K562 (cell line): ENCODE data around the gene KIZ. TPM values are rescaled to one million over a fixed set of nuclear protein-coding genes. Genes with fewer than 3 reads are reported as not detected.

ENCODE experiments used
- ATAC-seq: fragments of 200-7000 bp; cut with Tn5 transposase; 3 replicates; pipeline ENCODE4 v1.9.1; 2020; ENCODE audit warnings: moderate library complexity
- BruUV-seq: library from RNA; stranded (reverse); fragments of 400-500 nt; replicated peaks from 2 replicates; lab custom pipeline; 2021; lab: Mats Ljungman, UMichigan
- CTCF ChIA-PET: fragments of 300-600 bp; formaldehyde crosslinking; extraction: SDS; loops from one replicate; lab custom pipeline; 2021; ENCODE audit warnings: low intra/inter-chr PET ratio; lab: Yijun Ruan, JAX
- POLR2A ChIA-PET: fragments of 300-600, 350-650 bp; sonication (Branson Sonifier 250); formaldehyde crosslinking; extraction: SDS; loops from one replicate; lab custom pipeline; 2021; ENCODE audit warnings: antibody characterized with exemption, inconsistent platforms; lab: Yijun Ruan, JAX
- DNase-seq, 4 experiments: peaks; one replicate each; pipeline versions ENCODE4 v3.0.0 to v3.0.0-alpha.2; 2011 to 2018; ENCODE audit warnings: low spot score in 3 of 4, mixed read lengths in 3 of 4; ENCODE audit errors: extremely low read depth in 1 of 4
- FAIRE-seq: peaks from 2 replicates; lab custom pipeline; 2011; peaks lifted over from hg19 to GRCh38; lab: Jason Lieb, UNC
- H2AFZ ChIP-seq: 2 replicates; pipeline ENCODE4 v1.6.0; 2011; ENCODE audit warnings: low read depth, low read length, control low read depth, inconsistent platforms
- H3K27ac ChIP-seq: fragments of 200-600 bp; 3 replicates; pipeline ENCODE4 v1.8.0; 2011; ENCODE audit warnings: low read depth, mild to moderate bottlenecking, control low read depth, inconsistent platforms, low read length, moderate library complexity, mixed read lengths; ENCODE audit errors: extremely low read depth
- H3K27me3 ChIP-seq, 2 experiments: fragments of 300-600 bp in 1 of 2; 2 replicates in 1 of 2; 3 replicates in 1 of 2; pipeline versions ENCODE4 v1.6.0 to v1.8.0; 2011; ENCODE audit warnings: inconsistent platforms in 2 of 2, low read length in 2 of 2, mild to moderate bottlenecking in 1 of 2, mixed read lengths in 1 of 2, moderate library complexity in 1 of 2; ENCODE audit not compliant: control insufficient read depth in 2 of 2, insufficient read depth in 2 of 2
- H3K36me3 ChIP-seq: fragments of 300-600 bp; 3 replicates; pipeline ENCODE4 v1.8.0; 2011; ENCODE audit warnings: mild to moderate bottlenecking, low read length, inconsistent platforms; ENCODE audit not compliant: control insufficient read depth, insufficient read depth
- H3K4me1 ChIP-seq, 2 experiments: fragments of 200-600 bp in 1 of 2; replicated peaks in 1 of 2; 2 replicates in 1 of 2; 3 replicates in 1 of 2; pipeline versions ENCODE4 v1.5.1 to v1.8.0; 2011; ENCODE audit warnings: inconsistent platforms in 2 of 2, low read length in 2 of 2, mild to moderate bottlenecking in 1 of 2, mixed read lengths in 1 of 2, moderate library complexity in 1 of 2; ENCODE audit not compliant: control insufficient read depth in 2 of 2, insufficient read depth in 2 of 2
- H3K4me2 ChIP-seq: 2 replicates; pipeline ENCODE4 v1.6.1; 2011; ENCODE audit warnings: low read length, control low read depth, inconsistent platforms, mixed read lengths; ENCODE audit not compliant: insufficient read depth
- H3K4me3 ChIP-seq: fragments of 200-600 bp; sonication (generic), shearing (Covaris generic); 2 replicates; pipeline ENCODE4 v1.5.1; 2016; ENCODE audit warnings: control low read depth, inconsistent platforms
- H3K79me2 ChIP-seq: fragments of 200-600 bp; 3 replicates; pipeline ENCODE4 v1.8.0; 2011; ENCODE audit warnings: low read length, inconsistent platforms; ENCODE audit not compliant: control insufficient read depth, insufficient read depth
- H3K9ac ChIP-seq, 2 experiments: 2 replicates each; pipeline versions ENCODE4 v1.6.0 to v1.6.1; 2011; ENCODE audit warnings: low read depth in 2 of 2, low read length in 2 of 2, control low read depth in 1 of 2, inconsistent platforms in 1 of 2, mild to moderate bottlenecking in 1 of 2, mixed read lengths in 1 of 2; ENCODE audit not compliant: insufficient read depth in 1 of 2
- H3K9me1 ChIP-seq: one replicate; pipeline ENCODE4 v1.6.0; 2011; ENCODE audit warnings: inconsistent platforms, mild to moderate bottlenecking, low read length, moderate library complexity; ENCODE audit not compliant: control insufficient read depth, insufficient read depth
- H3K9me3 ChIP-seq: replicated peaks from 2 replicates; pipeline ENCODE4 v1.5.1; 2011; ENCODE audit warnings: low read depth, low read length, inconsistent platforms; ENCODE audit not compliant: control insufficient read depth, insufficient read depth
- H4K20me1 ChIP-seq: replicated peaks from 2 replicates; pipeline ENCODE4 v1.6.1; 2011; ENCODE audit warnings: low read length, inconsistent platforms, mixed read lengths; ENCODE audit not compliant: control insufficient read depth, insufficient read depth
- AFF4 ChIP-seq: sonication (generic); formaldehyde crosslinking; IDR thresholded peaks from 2 replicates; pipeline ENCODE4 v1.8.0; 2023; ENCODE audit warnings: mild to moderate bottlenecking, missing genetic modification reagents
- CBFA2T2 ChIP-seq: fragments of 450-650 bp; conservative IDR thresholded peaks from 2 replicates; pipeline ENCODE4 v1.6.1; 2017; ENCODE audit warnings: mild to moderate bottlenecking
- CCNT2 ChIP-seq: IDR thresholded peaks from 2 replicates; pipeline ENCODE4 v1.6.1; 2011; ENCODE audit warnings: borderline replicate concordance, low read depth, mild to moderate bottlenecking, moderate library complexity, mixed read lengths, low read length; ENCODE audit not compliant: insufficient read length; ENCODE audit errors: extremely low read depth
- CTCF ChIP-seq, 3 experiments: IDR thresholded peaks in 2 of 3; conservative IDR thresholded peaks in 1 of 3; 2 replicates each; pipeline ENCODE4 v1.5.1; 2011 to 2012; ENCODE audit warnings: low read length in 3 of 3, mild to moderate bottlenecking in 3 of 3, control low read depth in 2 of 3, improper control_type of control experiment in 1 of 3, inconsistent platforms in 1 of 3, low read depth in 1 of 3, mixed read lengths in 1 of 3, moderate library complexity in 1 of 3; ENCODE audit not compliant: insufficient read depth in 2 of 3
- DPF2 ChIP-seq: fragments of 450-650 bp; IDR thresholded peaks from 2 replicates; pipeline ENCODE4 v1.6.1; 2016
- HIVEP1 ChIP-seq: fragments of 250-450 bp; sonication (Bioruptor Pico); IDR thresholded peaks from 2 replicates; pipeline ENCODE4 v1.4.0; 2020; ENCODE audit warnings: mild to moderate bottlenecking
- HLTF ChIP-seq: fragments of 450-650 bp; IDR thresholded peaks from 2 replicates; pipeline ENCODE4 v1.6.1; 2016
- OTX1 ChIP-seq: fragments of 450-650 bp; formaldehyde crosslinking; IDR thresholded peaks from 2 replicates; pipeline ENCODE4 v1.4.0; 2022; ENCODE audit warnings: mild to moderate bottlenecking
- PHB ChIP-seq: fragments of 250-450 bp; sonication (Bioruptor Pico); IDR thresholded peaks from 2 replicates; pipeline ENCODE4 v1.5.0; 2021
- PHF21A ChIP-seq: fragments of 450-650 bp; IDR thresholded peaks from 2 replicates; pipeline ENCODE4 v1.6.1; 2017; ENCODE audit warnings: low read depth, borderline replicate concordance
- RB1 ChIP-seq: fragments of 450-650 bp; IDR thresholded peaks from 2 replicates; pipeline ENCODE4 v1.6.1; 2017; ENCODE audit warnings: low read depth, mild to moderate bottlenecking
- RFX1 ChIP-seq: fragments of 450-650 bp; IDR thresholded peaks from 2 replicates; pipeline ENCODE4 v1.6.1; 2016; ENCODE audit warnings: mild to moderate bottlenecking, moderate library complexity
- SMAD1 ChIP-seq: fragments of 150-350 bp; IDR thresholded peaks from 2 replicates; pipeline ENCODE4 v1.6.1; 2014; ENCODE audit warnings: low read length, low read depth; ENCODE audit not compliant: partially characterized antibody
- SMARCA5 ChIP-seq: fragments of 450-650 bp; IDR thresholded peaks from 2 replicates; pipeline ENCODE4 v1.6.1; 2016
- ZNF239 ChIP-seq: fragments of 250-450 bp; sonication (Bioruptor Pico); IDR thresholded peaks from 2 replicates; pipeline ENCODE4 v1.4.0; 2020; ENCODE audit warnings: mild to moderate bottlenecking
- ZNF584 ChIP-seq: fragments of 200-800 bp; sonication (Bioruptor generic); IDR thresholded peaks from 2 replicates; pipeline ENCODE4 v1.6.1; 2016; ENCODE audit warnings: low read depth, mild to moderate bottlenecking, missing genetic modification characterization, missing compliant biosample characterization
- WGBS: fragments of 100-300 bp; shearing (Covaris generic); methylation state at CpG from one replicate; pipeline ENCODE4 v1.1.6; 2016; ENCODE audit warnings: low coverage, mixed read lengths; ENCODE audit not compliant: insufficient coverage; ENCODE audit errors: missing lambda C conversion rate; 5-methylcytosine and 5-hydroxymethylcytosine counted together
- in situ Hi-C: fragments of 300-500 bp; cut with MboI; formaldehyde crosslinking; loops from 4 replicates; pipeline ENCODE4 v1.15.0; 2018; ENCODE audit warnings: inconsistent platforms, mixed read lengths
- intact Hi-C: fragments of 100-400 bp; cut with micrococcal nuclease; formaldehyde crosslinking; loops from 2 replicates; pipeline ENCODE4 v1.14.2; 2022
- polyA plus RNA-seq, 8 experiments: library from polyadenylated mRNA; depleted of rRNA in 4 of 8; stranded (reverse) in 5 of 8; unstranded in 3 of 8; fragments of >200 nt; fragmentation: Nextera tagmentation in 2 of 8; fragmentation: Illumina TruSeq in 1 of 8; extraction: Ambion mirVana in 2 of 8; extraction: Trizol in 1 of 8; gene quantifications; 2 replicates each; pipeline versions ENCODE4 v1.2.1 to v1.2.3, GENCODE V29; 2011 to 2014; ENCODE audit warnings: inconsistent platforms in 1 of 8, missing spikeins in 1 of 8
- total RNA-seq, 7 experiments: library from RNA; depleted of rRNA in 6 of 7; stranded (reverse); fragments of >200 nt in 6 of 7; fragmentation: Illumina TruSeq in 2 of 7; extraction: Trizol in 2 of 7; gene quantifications; 2 replicates each; pipeline versions ENCODE4 v1.2.1 to v1.2.3, GENCODE V29; 2011 to 2021; ENCODE audit warnings: low replicate concordance in 1 of 7

KIZ gene
- total and polyA plus RNA-seq, 9 of the 15 experiments (the other 6 are each of a cell fraction or from before 2014, with no cell fraction given), result 4.9 to 21.1 (median 13.5) TPM

- intact Hi-C loops (no loop called here), in situ Hi-C loops (no loop called here)
- no TSS peak for BruUV-seq
- CTCF ChIA-PET, result no interaction called here
- Histone ChIP-seq H3K4me3 (no peak overlapping the region), H3K4me2 (no peak overlapping the region), H3K36me3 (no peaks in the 10 kb centered on the region), H3K27me3 (no peaks in the 10 kb centered on the region), H3K9me1 (no peaks in the 10 kb centered on the region), H4K20me1 (no peaks in the 10 kb centered on the region), H3K27ac (no peak overlapping the region), H3K4me1 (no peaks in the 10 kb centered on the region; a peak in 1 of 5 replicates), H2AFZ (no peak overlapping the region), H3K9me3 (no peaks in the 10 kb centered on the region), H3K79me2 (no peaks in the 10 kb centered on the region), H3K9ac (no peak overlapping the region)
- DNase-seq, result no peak
- FAIRE-seq, result no peak
- ATAC-seq, result no peak
- POLR2A ChIA-PET, result interaction anchor here (0.7 to 1.1 kb wide), 2 partner anchors 13 to 18 kb away, joined by 3 read pairs; no protein-coding TSS in a partner anchor
- 21% methylated on average over 2 of the region's 2 CpGs for WGBS
- TF ChIP-seq CCNT2 (no peak), CBFA2T2 (no peak), RFX1 (no peak), RB1 (no peak), HLTF (no peak), SMARCA5 (no peak), PHF21A (no peak), ZNF239 (CRISPR knock-in tag) (no peak), CTCF (IDR thresholded peaks at IDR 0.05 in 2 of 3, conservative IDR thresholded peaks at IDR 0.05 in 1 of 3; ENCODE audit: insufficient read depth in 2 of 3, low read depth in 1 of 3, low read length in 3 of 3) (no peak), HIVEP1 (CRISPR knock-in tag) (no peak), DPF2 (no peak), PHB (CRISPR knock-in tag) (no peak), SMAD1 (no peak), AFF4 (CRISPR knock-in tag) (no peak), ZNF584 (CRISPR knock-in tag) (no peak), OTX1 (no peak)
Observed at GRCh38 chr20:21183722-21184121, 57.8 kb downstream of the KIZ start.
